SU-DHL-6 (cell line): ENCODE measurements around the gene PIP4K2B.

Experiments
- EZH2phosphoT487 ChIP-seq: fragments of 200-600 bp; sonication (generic), shearing (Covaris generic); conservative IDR thresholded peaks from 2 replicates; pipeline ENCODE4 v1.6.1; 2018; ENCODE audit warnings: mild to moderate bottlenecking, antibody characterized with exemption, low read length, moderate library complexity, mixed read lengths
- TF ChIP-seq, protein P1 (sequence below): fragments of 200-600 bp; sonication (generic); IDR thresholded peaks from one replicate; pipeline ENCODE4 v1.5.1; 2017; ENCODE audit warnings: antibody characterized with exemption, mild to moderate bottlenecking, low read length, moderate library complexity; ENCODE audit not compliant: insufficient read depth, poor library complexity, severe bottlenecking

- TF ChIP-seq, protein P1, sequence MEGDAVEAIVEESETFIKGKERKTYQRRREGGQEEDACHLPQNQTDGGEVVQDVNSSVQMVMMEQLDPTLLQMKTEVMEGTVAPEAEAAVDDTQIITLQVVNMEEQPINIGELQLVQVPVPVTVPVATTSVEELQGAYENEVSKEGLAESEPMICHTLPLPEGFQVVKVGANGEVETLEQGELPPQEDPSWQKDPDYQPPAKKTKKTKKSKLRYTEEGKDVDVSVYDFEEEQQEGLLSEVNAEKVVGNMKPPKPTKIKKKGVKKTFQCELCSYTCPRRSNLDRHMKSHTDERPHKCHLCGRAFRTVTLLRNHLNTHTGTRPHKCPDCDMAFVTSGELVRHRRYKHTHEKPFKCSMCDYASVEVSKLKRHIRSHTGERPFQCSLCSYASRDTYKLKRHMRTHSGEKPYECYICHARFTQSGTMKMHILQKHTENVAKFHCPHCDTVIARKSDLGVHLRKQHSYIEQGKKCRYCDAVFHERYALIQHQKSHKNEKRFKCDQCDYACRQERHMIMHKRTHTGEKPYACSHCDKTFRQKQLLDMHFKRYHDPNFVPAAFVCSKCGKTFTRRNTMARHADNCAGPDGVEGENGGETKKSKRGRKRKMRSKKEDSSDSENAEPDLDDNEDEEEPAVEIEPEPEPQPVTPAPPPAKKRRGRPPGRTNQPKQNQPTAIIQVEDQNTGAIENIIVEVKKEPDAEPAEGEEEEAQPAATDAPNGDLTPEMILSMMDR, result no peak
- TF ChIP-seq EZH2phosphoT487, result no peak
Measured at GRCh38 chr17:38748892-38749222, 50.5 kb downstream of the PIP4K2B start.
